ENCODE results near the gene NXN.
"Not testable (repeated sequence)": the region's sequence is repeated elsewhere in the genome, so short reads cannot be mapped to it uniquely, and the experiment has no call there.

The NXN gene

DNA sequence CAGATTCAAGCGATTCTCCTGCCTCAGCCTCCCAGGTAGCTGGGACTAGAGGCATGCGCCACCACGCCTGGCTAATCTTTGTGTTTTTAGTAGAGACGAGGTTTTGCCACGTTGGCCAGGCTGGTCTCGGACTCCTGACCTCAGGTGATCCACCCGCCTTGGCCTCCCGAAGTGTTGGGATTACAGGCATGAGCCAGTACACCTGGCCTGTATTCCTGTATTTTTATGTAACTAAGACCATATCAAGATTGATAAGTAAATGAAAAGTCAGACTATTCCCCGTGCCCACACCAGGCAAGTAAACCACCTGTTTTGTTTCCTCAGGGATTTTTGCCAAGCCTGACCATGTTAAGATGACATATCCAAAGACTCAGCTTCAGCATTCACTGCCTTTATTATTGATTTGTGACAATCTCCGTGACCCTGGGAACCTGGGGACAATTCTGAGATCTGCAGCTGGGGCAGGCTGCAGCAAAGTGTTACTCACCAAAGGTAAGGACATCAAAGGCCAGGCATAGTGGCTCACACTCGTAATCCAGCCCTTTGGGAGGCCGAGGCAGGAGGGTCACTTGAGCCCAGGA, 191.8 kb downstream of the NXN start:
- peaks cover 5 to 9% of the 10 kb centered on the region in 2 donors for H3K4me1 ChIP-seq (ENCODE audit: control insufficient read depth in 2 of 2, insufficient read depth in 2 of 2, low read length in 2 of 2)
- no peak overlapping the region for H3K4me3 ChIP-seq (ENCODE audit: low read length in 2 of 2)
- no peaks in the 10 kb centered on the region for H3K27me3 ChIP-seq (ENCODE audit: control insufficient read depth in 2 of 2, insufficient read depth in 2 of 2, low read length in 2 of 2)
- no peaks in the 10 kb centered on the region for H3K9me3 ChIP-seq (ENCODE audit: control insufficient read depth in 2 of 2, low read length in 2 of 2)
- no peak overlapping the region for H3K9ac ChIP-seq (ENCODE audit: low read depth in 1 of 2, low read length in 2 of 2)
- peaks cover 30 to 49% of the 10 kb centered on the region in 2 donors for H3K36me3 ChIP-seq (ENCODE audit: control insufficient read depth in 2 of 2, insufficient read depth in 2 of 2, low read length in 2 of 2)
- no peak overlapping the region for H3K27ac ChIP-seq (ENCODE audit: low read depth in 2 of 2, low read length in 2 of 2)

GRCh38 chr17:785901-786300, 193.7 kb downstream of the NXN start:
- H3K4me3 ChIP-seq (ENCODE audit: low read length in 2 of 2); H3K9me3 ChIP-seq (ENCODE audit: control insufficient read depth in 2 of 2, low read length in 2 of 2); H3K27ac ChIP-seq (ENCODE audit: low read depth in 2 of 2, low read length in 2 of 2); H3K9ac ChIP-seq (ENCODE audit: low read depth in 1 of 2, low read length in 2 of 2); H3K27me3 ChIP-seq (ENCODE audit: control insufficient read depth in 2 of 2, insufficient read depth in 2 of 2, low read length in 2 of 2): not testable (repeated sequence)
- H3K4me1 ChIP-seq (ENCODE audit: control insufficient read depth in 2 of 2, insufficient read depth in 2 of 2, low read length in 2 of 2), result peaks cover 14 to 18% of the 10 kb centered on the region in 2 donors
- H3K36me3 ChIP-seq (ENCODE audit: control insufficient read depth in 2 of 2, insufficient read depth in 2 of 2, low read length in 2 of 2), result peaks cover 12 to 35% of the 10 kb centered on the region in 2 donors

DNA sequence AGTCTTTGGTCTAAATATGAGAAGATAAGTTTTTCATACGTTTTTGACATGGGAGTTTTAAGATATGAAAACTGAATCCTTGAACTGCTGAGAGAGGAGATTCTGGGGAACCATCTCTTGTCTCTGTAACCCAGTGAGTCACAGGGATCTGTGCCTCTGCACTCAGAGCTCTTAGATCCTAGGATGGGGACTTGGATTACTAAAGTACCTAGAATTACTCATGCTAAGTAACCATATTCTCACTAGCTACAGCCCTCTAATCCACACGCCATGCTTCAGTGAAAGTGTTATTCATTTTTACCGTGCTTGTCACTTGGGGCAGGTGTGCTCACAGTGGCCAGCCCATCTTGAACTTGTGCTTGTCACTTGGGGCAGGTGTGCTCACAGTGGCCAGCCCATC, 195.4 kb downstream of the NXN start:
- H3K27me3 ChIP-seq (ENCODE audit: control insufficient read depth in 2 of 2, insufficient read depth in 2 of 2, low read length in 2 of 2), result no peaks in the 10 kb centered on the region
- H3K9me3 ChIP-seq (ENCODE audit: control insufficient read depth in 2 of 2, low read length in 2 of 2), result no peaks in the 10 kb centered on the region
- no peak overlapping the region for H3K9ac ChIP-seq (ENCODE audit: low read depth in 1 of 2, low read length in 2 of 2)
- no peak overlapping the region for H3K4me3 ChIP-seq (ENCODE audit: low read length in 2 of 2)
- peaks cover 14 to 18% of the 10 kb centered on the region in 2 donors for H3K4me1 ChIP-seq (ENCODE audit: control insufficient read depth in 2 of 2, insufficient read depth in 2 of 2, low read length in 2 of 2)
- H3K27ac ChIP-seq (ENCODE audit: low read depth in 2 of 2, low read length in 2 of 2), result no peak overlapping the region
- peaks cover 7 to 24% of the 10 kb centered on the region in 2 donors for H3K36me3 ChIP-seq (ENCODE audit: control insufficient read depth in 2 of 2, insufficient read depth in 2 of 2, low read length in 2 of 2)

- peak within 1 kb of the TSS; percentile 86 to 89 for H3K27ac ChIP-seq (ENCODE audit: low read depth in 2 of 2, low read length in 2 of 2)
- H3K4me1 ChIP-seq (ENCODE audit: control insufficient read depth in 2 of 2, insufficient read depth in 2 of 2, low read length in 2 of 2), result peaks cover 14 to 18% of the 10 kb centered on the region in 2 donors
- H3K9me3 ChIP-seq (ENCODE audit: control insufficient read depth in 2 of 2, low read length in 2 of 2), result no peaks in the 10 kb centered on the region
- H3K4me3 ChIP-seq (ENCODE audit: low read length in 2 of 2), result peak within 1 kb of the TSS; percentile 98 to 100
- no peaks in the 10 kb centered on the region for H3K27me3 ChIP-seq (ENCODE audit: control insufficient read depth in 2 of 2, insufficient read depth in 2 of 2, low read length in 2 of 2)
- H3K9ac ChIP-seq (ENCODE audit: low read depth in 1 of 2, low read length in 2 of 2), result peak within 1 kb of the TSS; percentile 90 to 92
- peaks cover 14 to 26% of the 10 kb centered on the region in 2 donors for H3K36me3 ChIP-seq (ENCODE audit: control insufficient read depth in 2 of 2, insufficient read depth in 2 of 2, low read length in 2 of 2)
These were observed 197.5 kb downstream of the NXN start, which contains the start of the genes GLOD4 and MRM3 for GRCh38 chr17:781805-782731. Gene GLOD4, minus strand, starts transcription at chr17:782280. Its CDS starts 25 bp downstream, at chr17:782255. Gene MRM3, plus strand, starts transcription at chr17:782353. Its CDS starts 26 bp downstream, at chr17:782379.

GRCh38 chr17:778096-778495, 201.5 kb downstream of the NXN start:
- H3K27ac ChIP-seq (ENCODE audit: low read depth in 2 of 2, low read length in 2 of 2), result no peak overlapping the region
- H3K4me1 ChIP-seq (ENCODE audit: control insufficient read depth in 2 of 2, insufficient read depth in 2 of 2, low read length in 2 of 2), result peaks cover 11 to 13% of the 10 kb centered on the region in 2 donors
- H3K9me3 ChIP-seq (ENCODE audit: control insufficient read depth in 2 of 2, low read length in 2 of 2), result no peaks in the 10 kb centered on the region
- H3K27me3 ChIP-seq (ENCODE audit: control insufficient read depth in 2 of 2, insufficient read depth in 2 of 2, low read length in 2 of 2), result no peaks in the 10 kb centered on the region
- H3K4me3 ChIP-seq (ENCODE audit: low read length in 2 of 2), result no peak overlapping the region
- no peak overlapping the region for H3K9ac ChIP-seq (ENCODE audit: low read depth in 1 of 2, low read length in 2 of 2)
- peaks cover 46 to 52% of the 10 kb centered on the region in 2 donors for H3K36me3 ChIP-seq (ENCODE audit: control insufficient read depth in 2 of 2, insufficient read depth in 2 of 2, low read length in 2 of 2)

DNA sequence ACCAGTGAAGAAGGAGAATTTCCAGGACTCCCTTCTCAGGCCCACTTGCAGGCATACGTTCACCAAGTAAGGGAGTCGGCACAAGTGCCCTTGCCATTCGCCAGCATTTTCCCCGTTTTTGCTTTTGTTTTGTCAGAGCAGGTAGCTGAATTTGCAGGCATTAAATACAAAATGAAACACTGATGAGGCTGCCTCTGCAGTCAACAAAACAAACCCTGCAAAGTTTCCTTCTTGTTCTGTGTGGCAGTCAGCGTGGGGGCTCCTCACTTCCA, 205.3 kb downstream of the NXN start:
- Histone ChIP-seq H3K4me3 (ENCODE audit: low read length in 2 of 2) (no peak overlapping the region), H3K36me3 (ENCODE audit: control insufficient read depth in 2 of 2, insufficient read depth in 2 of 2, low read length in 2 of 2) (peaks cover 69 to 73% of the 10 kb centered on the region in 2 donors), H3K9me3 (ENCODE audit: control insufficient read depth in 2 of 2, low read length in 2 of 2) (no peaks in the 10 kb centered on the region), H3K27ac (ENCODE audit: low read depth in 2 of 2, low read length in 2 of 2) (no peak overlapping the region), H3K27me3 (ENCODE audit: control insufficient read depth in 2 of 2, insufficient read depth in 2 of 2, low read length in 2 of 2) (no peaks in the 10 kb centered on the region), H3K4me1 (ENCODE audit: control insufficient read depth in 2 of 2, insufficient read depth in 2 of 2, low read length in 2 of 2) (no peaks in the 10 kb centered on the region), H3K9ac (ENCODE audit: low read depth in 1 of 2, low read length in 2 of 2) (no peak overlapping the region)

- Histone ChIP-seq H3K4me1 (ENCODE audit: control insufficient read depth in 2 of 2, insufficient read depth in 2 of 2, low read length in 2 of 2) (no peaks in the 10 kb centered on the region), H3K27me3 (ENCODE audit: control insufficient read depth in 2 of 2, insufficient read depth in 2 of 2, low read length in 2 of 2) (no peaks in the 10 kb centered on the region), H3K9ac (ENCODE audit: low read depth in 1 of 2, low read length in 2 of 2) (no peak overlapping the region), H3K27ac (ENCODE audit: low read depth in 2 of 2, low read length in 2 of 2) (no peak overlapping the region), H3K36me3 (ENCODE audit: control insufficient read depth in 2 of 2, insufficient read depth in 2 of 2, low read length in 2 of 2) (peaks cover 72 to 77% of the 10 kb centered on the region in 2 donors), H3K9me3 (ENCODE audit: control insufficient read depth in 2 of 2, low read length in 2 of 2) (no peaks in the 10 kb centered on the region), H3K4me3 (ENCODE audit: low read length in 2 of 2) (no peak overlapping the region)
These were observed 205.9 kb downstream of the NXN start for GRCh38 chr17:773467-774312.

GRCh38 chr17:773016-773415, 206.6 kb downstream of the NXN start:
- no peaks in the 10 kb centered on the region for H3K9me3 ChIP-seq (ENCODE audit: control insufficient read depth in 2 of 2, low read length in 2 of 2)
- no peaks in the 10 kb centered on the region for H3K27me3 ChIP-seq (ENCODE audit: control insufficient read depth in 2 of 2, insufficient read depth in 2 of 2, low read length in 2 of 2)
- H3K4me3 ChIP-seq (ENCODE audit: low read length in 2 of 2), result no peak overlapping the region
- no peaks in the 10 kb centered on the region for H3K4me1 ChIP-seq (ENCODE audit: control insufficient read depth in 2 of 2, insufficient read depth in 2 of 2, low read length in 2 of 2)
- H3K9ac ChIP-seq (ENCODE audit: low read depth in 1 of 2, low read length in 2 of 2), result no peak overlapping the region
- peaks cover 65 to 70% of the 10 kb centered on the region in 2 donors for H3K36me3 ChIP-seq (ENCODE audit: control insufficient read depth in 2 of 2, insufficient read depth in 2 of 2, low read length in 2 of 2)
- H3K27ac ChIP-seq (ENCODE audit: low read depth in 2 of 2, low read length in 2 of 2), result no peak overlapping the region

DNA sequence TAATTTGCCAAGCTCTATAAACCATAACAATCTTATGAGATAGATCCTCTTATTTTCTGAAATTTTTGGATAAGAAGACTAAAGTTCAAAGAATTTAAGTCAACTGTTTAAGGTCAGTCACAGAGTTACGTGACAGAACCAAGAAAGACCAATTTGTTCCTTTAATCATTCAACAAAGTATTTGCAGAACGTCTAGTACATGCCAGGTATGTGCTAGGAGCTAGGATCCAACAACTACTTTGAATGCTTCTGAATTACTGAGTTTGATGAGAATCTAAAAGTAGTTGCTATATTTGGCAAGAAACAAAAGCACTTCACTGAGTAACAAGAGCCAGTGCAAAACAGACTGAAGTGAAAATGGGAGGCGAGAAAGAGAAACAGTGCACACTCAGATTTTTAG, 212.5 kb downstream of the NXN start:
- no peak overlapping the region for H3K4me3 ChIP-seq (ENCODE audit: low read length in 2 of 2)
- no peak overlapping the region for H3K9ac ChIP-seq (ENCODE audit: low read depth in 1 of 2, low read length in 2 of 2)
- H3K9me3 ChIP-seq (ENCODE audit: control insufficient read depth in 2 of 2, low read length in 2 of 2), result no peaks in the 10 kb centered on the region
- H3K36me3 ChIP-seq (ENCODE audit: control insufficient read depth in 2 of 2, insufficient read depth in 2 of 2, low read length in 2 of 2), result peaks cover 42 to 44% of the 10 kb centered on the region in 2 donors
- no peaks in the 10 kb centered on the region for H3K27me3 ChIP-seq (ENCODE audit: control insufficient read depth in 2 of 2, insufficient read depth in 2 of 2, low read length in 2 of 2)
- H3K27ac ChIP-seq (ENCODE audit: low read depth in 2 of 2, low read length in 2 of 2), result no peak overlapping the region
- H3K4me1 ChIP-seq (ENCODE audit: control insufficient read depth in 2 of 2, insufficient read depth in 2 of 2, low read length in 2 of 2), result no peaks in the 10 kb centered on the region

- H3K36me3 ChIP-seq (ENCODE audit: control insufficient read depth in 2 of 2, insufficient read depth in 2 of 2, low read length in 2 of 2), result peaks cover 25 to 40% of the 10 kb centered on the region in 2 donors
- no peaks in the 10 kb centered on the region for H3K9me3 ChIP-seq (ENCODE audit: control insufficient read depth in 2 of 2, low read length in 2 of 2)
- H3K4me1 ChIP-seq (ENCODE audit: control insufficient read depth in 2 of 2, insufficient read depth in 2 of 2, low read length in 2 of 2), result no peaks in the 10 kb centered on the region
- H3K27ac ChIP-seq (ENCODE audit: low read depth in 2 of 2, low read length in 2 of 2), result no peak overlapping the region
- no peak overlapping the region for H3K4me3 ChIP-seq (ENCODE audit: low read length in 2 of 2)
- no peaks in the 10 kb centered on the region for H3K27me3 ChIP-seq (ENCODE audit: control insufficient read depth in 2 of 2, insufficient read depth in 2 of 2, low read length in 2 of 2)
- H3K9ac ChIP-seq (ENCODE audit: low read depth in 1 of 2, low read length in 2 of 2), result no peak overlapping the region
These were observed 219.2 kb downstream of the NXN start for GRCh38 chr17:760371-760770.

All from mucosa of rectum (tissue), 2 donors.